HL-60 (cell line): Measurements from ENCODE around the gene CYTIP.

ENCODE experiments used
- DNase-seq, 2 experiments: peaks; one replicate each; pipeline ENCODE4 v3.0.0-alpha.2; 2010 to 2020; ENCODE audit warnings: low read depth in 1 of 2, low spot score in 1 of 2
- H3K27ac ChIP-seq: fragments of 250-450 bp; sonication (Bioruptor Pico); replicated peaks from 2 replicates; pipeline ENCODE4 v1.5.1; 2020; ENCODE audit warnings: mild to moderate bottlenecking, moderate library complexity
- H3K27me3 ChIP-seq: fragments of 250-450 bp; sonication (Bioruptor Pico); 2 replicates; pipeline ENCODE4 v1.5.1; 2021; ENCODE audit warnings: mild to moderate bottlenecking, moderate library complexity; ENCODE audit not compliant: insufficient read depth, poor library complexity, severe bottlenecking
- H3K4me3 ChIP-seq: replicated peaks from 2 replicates; pipeline ENCODE4 v1.5.1; 2011; ENCODE audit warnings: mild to moderate bottlenecking, control low read depth, low read length; ENCODE audit not compliant: insufficient read depth
- GABPA ChIP-seq: IDR thresholded peaks from 2 replicates; pipeline ENCODE4 v1.6.1; 2012; ENCODE audit warnings: low read depth
- POLR2AphosphoS5 ChIP-seq: IDR thresholded peaks from 2 replicates; pipeline ENCODE4 v1.6.1; 2012; ENCODE audit warnings: low read depth
- SPI1 ChIP-seq: IDR thresholded peaks from 2 replicates; pipeline ENCODE4 v1.6.1; 2012; ENCODE audit warnings: low read depth, mild to moderate bottlenecking, borderline replicate concordance
- TF ChIP-seq, protein P1 (sequence below): IDR thresholded peaks from 2 replicates; pipeline ENCODE4 v1.6.1; 2012; ENCODE audit warnings: low read depth; ENCODE audit not compliant: insufficient replicate concordance
- TF ChIP-seq, protein P2 (sequence below): IDR thresholded peaks from one replicate; pipeline ENCODE4 v1.5.1; 2011; ENCODE audit warnings: low read length, control low read depth, inconsistent platforms; ENCODE audit not compliant: insufficient read depth

The CYTIP gene

DNA sequence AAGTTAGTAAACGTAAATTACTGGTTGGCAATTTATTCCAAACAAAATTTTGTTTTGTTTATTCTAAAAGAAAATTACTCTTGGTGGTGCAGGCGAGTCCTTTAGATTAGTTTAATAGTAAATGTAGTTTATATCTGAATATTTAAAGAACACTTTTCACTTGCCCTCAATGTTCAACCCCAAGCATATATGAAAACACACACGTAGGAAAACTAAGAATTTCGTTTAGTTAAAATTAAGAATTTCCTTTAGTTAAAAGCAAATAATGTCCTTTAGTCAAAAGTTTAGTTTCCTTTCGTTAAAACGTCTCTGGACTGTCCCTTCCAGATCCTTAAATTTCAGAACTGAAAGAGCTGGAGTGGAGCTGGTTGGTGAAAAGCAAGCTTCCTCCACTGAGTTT is 19.1 kb upstream of the CYTIP start:
- H3K4me3 ChIP-seq, result no peak overlapping the region
- H3K27ac ChIP-seq, result no peak overlapping the region
- no peaks in the 10 kb centered on the region for H3K27me3 ChIP-seq
- no peak for DNase-seq
- TF ChIP-seq SPI1, result no peak
- TF ChIP-seq GABPA, result no peak
- TF ChIP-seq, protein P1, sequence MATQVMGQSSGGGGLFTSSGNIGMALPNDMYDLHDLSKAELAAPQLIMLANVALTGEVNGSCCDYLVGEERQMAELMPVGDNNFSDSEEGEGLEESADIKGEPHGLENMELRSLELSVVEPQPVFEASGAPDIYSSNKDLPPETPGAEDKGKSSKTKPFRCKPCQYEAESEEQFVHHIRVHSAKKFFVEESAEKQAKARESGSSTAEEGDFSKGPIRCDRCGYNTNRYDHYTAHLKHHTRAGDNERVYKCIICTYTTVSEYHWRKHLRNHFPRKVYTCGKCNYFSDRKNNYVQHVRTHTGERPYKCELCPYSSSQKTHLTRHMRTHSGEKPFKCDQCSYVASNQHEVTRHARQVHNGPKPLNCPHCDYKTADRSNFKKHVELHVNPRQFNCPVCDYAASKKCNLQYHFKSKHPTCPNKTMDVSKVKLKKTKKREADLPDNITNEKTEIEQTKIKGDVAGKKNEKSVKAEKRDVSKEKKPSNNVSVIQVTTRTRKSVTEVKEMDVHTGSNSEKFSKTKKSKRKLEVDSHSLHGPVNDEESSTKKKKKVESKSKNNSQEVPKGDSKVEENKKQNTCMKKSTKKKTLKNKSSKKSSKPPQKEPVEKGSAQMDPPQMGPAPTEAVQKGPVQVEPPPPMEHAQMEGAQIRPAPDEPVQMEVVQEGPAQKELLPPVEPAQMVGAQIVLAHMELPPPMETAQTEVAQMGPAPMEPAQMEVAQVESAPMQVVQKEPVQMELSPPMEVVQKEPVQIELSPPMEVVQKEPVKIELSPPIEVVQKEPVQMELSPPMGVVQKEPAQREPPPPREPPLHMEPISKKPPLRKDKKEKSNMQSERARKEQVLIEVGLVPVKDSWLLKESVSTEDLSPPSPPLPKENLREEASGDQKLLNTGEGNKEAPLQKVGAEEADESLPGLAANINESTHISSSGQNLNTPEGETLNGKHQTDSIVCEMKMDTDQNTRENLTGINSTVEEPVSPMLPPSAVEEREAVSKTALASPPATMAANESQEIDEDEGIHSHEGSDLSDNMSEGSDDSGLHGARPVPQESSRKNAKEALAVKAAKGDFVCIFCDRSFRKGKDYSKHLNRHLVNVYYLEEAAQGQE, result no peak
- TF ChIP-seq POLR2AphosphoS5, result no peak
- TF ChIP-seq, protein P2, sequence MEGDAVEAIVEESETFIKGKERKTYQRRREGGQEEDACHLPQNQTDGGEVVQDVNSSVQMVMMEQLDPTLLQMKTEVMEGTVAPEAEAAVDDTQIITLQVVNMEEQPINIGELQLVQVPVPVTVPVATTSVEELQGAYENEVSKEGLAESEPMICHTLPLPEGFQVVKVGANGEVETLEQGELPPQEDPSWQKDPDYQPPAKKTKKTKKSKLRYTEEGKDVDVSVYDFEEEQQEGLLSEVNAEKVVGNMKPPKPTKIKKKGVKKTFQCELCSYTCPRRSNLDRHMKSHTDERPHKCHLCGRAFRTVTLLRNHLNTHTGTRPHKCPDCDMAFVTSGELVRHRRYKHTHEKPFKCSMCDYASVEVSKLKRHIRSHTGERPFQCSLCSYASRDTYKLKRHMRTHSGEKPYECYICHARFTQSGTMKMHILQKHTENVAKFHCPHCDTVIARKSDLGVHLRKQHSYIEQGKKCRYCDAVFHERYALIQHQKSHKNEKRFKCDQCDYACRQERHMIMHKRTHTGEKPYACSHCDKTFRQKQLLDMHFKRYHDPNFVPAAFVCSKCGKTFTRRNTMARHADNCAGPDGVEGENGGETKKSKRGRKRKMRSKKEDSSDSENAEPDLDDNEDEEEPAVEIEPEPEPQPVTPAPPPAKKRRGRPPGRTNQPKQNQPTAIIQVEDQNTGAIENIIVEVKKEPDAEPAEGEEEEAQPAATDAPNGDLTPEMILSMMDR, result no peak

DNA sequence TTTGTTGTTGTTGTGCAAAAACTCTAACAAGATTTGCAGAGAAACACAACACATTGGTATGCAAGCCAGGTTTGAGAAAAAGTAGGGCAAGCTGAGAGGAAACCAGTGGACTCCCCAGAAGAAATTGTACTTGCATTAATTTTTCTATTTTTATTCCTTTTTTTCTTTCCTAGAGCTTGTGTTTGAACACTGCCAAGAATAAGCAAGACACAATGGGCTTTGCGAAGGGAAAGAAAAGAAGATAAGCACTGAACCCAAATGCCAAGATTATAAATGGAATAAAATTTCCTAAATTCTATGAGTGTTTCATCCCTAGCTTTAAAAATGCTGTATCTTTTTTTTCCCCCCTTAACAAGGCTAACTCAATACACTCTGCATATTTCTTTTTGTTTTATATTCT is 17.0 kb upstream of the CYTIP start:
- DNase-seq, result no peak
- TF ChIP-seq POLR2AphosphoS5, result no peak
- no peaks in the 10 kb centered on the region for H3K27me3 ChIP-seq
- H3K27ac ChIP-seq, result no peak overlapping the region
- H3K4me3 ChIP-seq, result no peak overlapping the region

DNA sequence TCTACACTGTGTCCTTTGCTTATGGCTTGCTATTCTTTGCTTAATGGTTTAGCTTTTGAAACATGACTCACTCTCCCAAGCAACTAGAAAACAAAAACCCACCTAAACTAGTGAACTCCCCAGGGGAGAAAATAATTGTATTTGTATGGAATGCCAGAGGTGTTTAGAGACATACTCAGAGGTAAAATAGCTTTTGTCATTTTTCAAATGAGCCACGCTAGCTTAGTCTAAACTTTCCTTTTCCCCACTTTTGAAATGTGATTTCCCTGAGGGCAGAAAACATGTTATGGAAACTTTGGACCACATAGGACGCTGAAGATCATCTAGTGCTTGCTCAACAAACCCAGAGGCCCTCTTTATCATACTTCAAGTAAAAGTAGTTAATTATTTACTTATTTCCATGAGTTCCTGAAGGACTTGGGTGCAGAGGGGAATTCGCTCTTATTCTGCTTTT is 16.5 kb upstream of the CYTIP start:
- no peak for DNase-seq

DNA sequence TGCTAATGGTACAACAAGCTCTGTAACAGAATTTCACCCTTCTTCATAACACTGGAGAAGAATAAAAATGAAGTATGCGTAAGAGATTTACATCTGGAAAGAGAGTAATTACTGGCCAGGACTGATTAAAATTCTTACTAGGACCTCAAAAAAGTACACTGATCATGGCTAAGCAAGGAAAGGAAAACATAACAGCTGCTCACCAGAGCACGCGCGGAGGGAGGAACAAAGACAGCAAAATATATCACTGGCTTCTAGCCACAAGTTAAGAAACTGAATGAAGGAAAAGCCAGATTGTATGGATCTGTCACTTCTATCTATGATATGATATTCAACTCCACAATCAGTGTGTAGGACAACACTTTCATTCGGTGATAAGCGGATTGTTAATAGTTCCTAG is 15.6 kb upstream of the CYTIP start:
- DNase-seq, result no peak
- no peaks in the 10 kb centered on the region for H3K27me3 ChIP-seq
- H3K4me3 ChIP-seq, result no peak overlapping the region
- TF ChIP-seq, protein P1, result no peak
- no peak for TF ChIP-seq GABPA
- no peak for TF ChIP-seq POLR2AphosphoS5
- TF ChIP-seq, protein P2, result no peak
- no peak for TF ChIP-seq SPI1
- H3K27ac ChIP-seq, result no peak overlapping the region

More for the DNA sequence above, 16.5 kb upstream of the CYTIP start:
- no peak overlapping the region for H3K4me3 ChIP-seq
- TF ChIP-seq GABPA, result no peak
- TF ChIP-seq POLR2AphosphoS5, result no peak
- H3K27ac ChIP-seq, result no peak overlapping the region
- no peaks in the 10 kb centered on the region for H3K27me3 ChIP-seq

DNA sequence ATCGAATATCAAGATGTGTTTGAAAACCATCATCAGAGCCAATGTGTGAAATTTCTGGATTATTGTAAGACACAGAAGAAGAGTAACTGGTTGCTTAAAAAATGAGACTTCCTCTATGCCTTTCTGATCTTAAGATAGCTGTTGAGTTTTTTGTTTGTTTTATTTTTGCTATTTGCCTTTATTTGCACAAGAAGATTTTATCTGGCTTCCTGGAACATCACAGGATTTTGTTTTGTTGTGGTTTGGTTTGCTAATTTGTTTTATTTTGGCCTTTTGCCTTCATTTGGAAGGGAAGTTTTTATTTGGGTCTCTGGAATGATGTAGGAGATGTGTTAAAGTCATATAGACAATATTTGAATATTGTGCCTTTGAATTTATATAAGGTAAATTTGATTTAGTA is 3.9 kb upstream of the CYTIP start:
- H3K27me3 ChIP-seq, result no peaks in the 10 kb centered on the region
- H3K27ac ChIP-seq, result no peak overlapping the region
- DNase-seq, result no peak
- TF ChIP-seq SPI1 (no peak), POLR2AphosphoS5 (no peak), GABPA (no peak)
- TF ChIP-seq, protein P1, result no peak
- TF ChIP-seq, protein P2, result no peak
- no peak overlapping the region for H3K4me3 ChIP-seq
